Measurements from ENCODE around the gene BTG1.

The BTG1 gene

GRCh38 chr12:92145731-92146496, at the start of gene BTG1:
BTG1 (minus strand) TSS chr12:92145846; CDS start chr12:92145535, 311 bp downstream.
- peak within 1 kb of the TSS; percentile 90 for H3K4me3 ChIP-seq (ENCODE audit: low read depth, low read length)
- peak; percentile 100 for DNase-seq (ENCODE audit: low read depth)

GRCh38 chr12:92194561-92194960, 48.9 kb upstream of the BTG1 start:
- no peak overlapping the region for H3K4me3 ChIP-seq (ENCODE audit: low read depth, low read length)
- DNase-seq (ENCODE audit: low read depth): no peak

GRCh38 chr12:92193846-92194245, 48.2 kb upstream of the BTG1 start:
- DNase-seq (ENCODE audit: low read depth): no peak
- H3K4me3 ChIP-seq (ENCODE audit: low read depth, low read length): no peak overlapping the region

GRCh38 chr12:92193063-92193462, 47.4 kb upstream of the BTG1 start:
- no peak overlapping the region for H3K4me3 ChIP-seq (ENCODE audit: low read depth, low read length)
- no peak for DNase-seq (ENCODE audit: low read depth)

GRCh38 chr12:92192360-92192759, 46.7 kb upstream of the BTG1 start:
- no peak for DNase-seq (ENCODE audit: low read depth)
- H3K4me3 ChIP-seq (ENCODE audit: low read depth, low read length): no peak overlapping the region

GRCh38 chr12:92191061-92191460, 45.4 kb upstream of the BTG1 start:
- DNase-seq (ENCODE audit: low read depth): no peak
- no peak overlapping the region for H3K4me3 ChIP-seq (ENCODE audit: low read depth, low read length)

- no peak overlapping the region for H3K4me3 ChIP-seq (ENCODE audit: low read depth, low read length)
- DNase-seq (ENCODE audit: low read depth): no peak
These were observed 43.0 kb upstream of the BTG1 start for GRCh38 chr12:92188517-92189188.

GRCh38 chr12:92186038-92186470, 40.4 kb upstream of the BTG1 start:
- no peak overlapping the region for H3K4me3 ChIP-seq (ENCODE audit: low read depth, low read length)
- no peak for DNase-seq (ENCODE audit: low read depth)

GRCh38 chr12:92185052-92185451, 39.4 kb upstream of the BTG1 start:
- H3K4me3 ChIP-seq (ENCODE audit: low read depth, low read length): no peak overlapping the region
- DNase-seq (ENCODE audit: low read depth): no peak

GRCh38 chr12:92183575-92183974, 37.9 kb upstream of the BTG1 start:
- no peak for DNase-seq (ENCODE audit: low read depth)
- H3K4me3 ChIP-seq (ENCODE audit: low read depth, low read length): no peak overlapping the region

- DNase-seq (ENCODE audit: low read depth): no peak
- H3K4me3 ChIP-seq (ENCODE audit: low read depth, low read length): no peak overlapping the region
These were observed 32.7 kb upstream of the BTG1 start for GRCh38 chr12:92178340-92178739.

GRCh38 chr12:92176646-92177045, 31.0 kb upstream of the BTG1 start:
- no peak overlapping the region for H3K4me3 ChIP-seq (ENCODE audit: low read depth, low read length)
- no peak for DNase-seq (ENCODE audit: low read depth)

- no peak for DNase-seq (ENCODE audit: low read depth)
- H3K4me3 ChIP-seq (ENCODE audit: low read depth, low read length): no peak overlapping the region
These were observed 30.3 kb upstream of the BTG1 start for GRCh38 chr12:92175961-92176360.

GRCh38 chr12:92170050-92170449, 24.4 kb upstream of the BTG1 start:
- no peak for DNase-seq (ENCODE audit: low read depth)
- H3K4me3 ChIP-seq (ENCODE audit: low read depth, low read length): no peak overlapping the region

- DNase-seq (ENCODE audit: low read depth): no peak
- no peak overlapping the region for H3K4me3 ChIP-seq (ENCODE audit: low read depth, low read length)
These were observed 21.4 kb upstream of the BTG1 start for GRCh38 chr12:92167075-92167474.

- H3K4me3 ChIP-seq (ENCODE audit: low read depth, low read length): no peak overlapping the region
- no peak for DNase-seq (ENCODE audit: low read depth)
These were observed 19.1 kb upstream of the BTG1 start for GRCh38 chr12:92164712-92165111.

- H3K4me3 ChIP-seq (ENCODE audit: low read depth, low read length): no peak overlapping the region
- DNase-seq (ENCODE audit: low read depth): no peak
These were observed 16.4 kb upstream of the BTG1 start for GRCh38 chr12:92162079-92162478.

- no peak overlapping the region for H3K4me3 ChIP-seq (ENCODE audit: low read depth, low read length)
- DNase-seq (ENCODE audit: low read depth): no peak
These were observed 13.3 kb upstream of the BTG1 start for GRCh38 chr12:92158796-92159439.

- DNase-seq (ENCODE audit: low read depth): no peak
- H3K4me3 ChIP-seq (ENCODE audit: low read depth, low read length): no peak overlapping the region
These were observed 11.2 kb upstream of the BTG1 start for GRCh38 chr12:92156704-92157395.

GRCh38 chr12:92156139-92156538, 10.5 kb upstream of the BTG1 start:
- H3K4me3 ChIP-seq (ENCODE audit: low read depth, low read length): no peak overlapping the region
- DNase-seq (ENCODE audit: low read depth): no peak

Data from skeletal muscle cell (primary cell).